ENCODE results near the gene CNTNAP5.

DNA sequence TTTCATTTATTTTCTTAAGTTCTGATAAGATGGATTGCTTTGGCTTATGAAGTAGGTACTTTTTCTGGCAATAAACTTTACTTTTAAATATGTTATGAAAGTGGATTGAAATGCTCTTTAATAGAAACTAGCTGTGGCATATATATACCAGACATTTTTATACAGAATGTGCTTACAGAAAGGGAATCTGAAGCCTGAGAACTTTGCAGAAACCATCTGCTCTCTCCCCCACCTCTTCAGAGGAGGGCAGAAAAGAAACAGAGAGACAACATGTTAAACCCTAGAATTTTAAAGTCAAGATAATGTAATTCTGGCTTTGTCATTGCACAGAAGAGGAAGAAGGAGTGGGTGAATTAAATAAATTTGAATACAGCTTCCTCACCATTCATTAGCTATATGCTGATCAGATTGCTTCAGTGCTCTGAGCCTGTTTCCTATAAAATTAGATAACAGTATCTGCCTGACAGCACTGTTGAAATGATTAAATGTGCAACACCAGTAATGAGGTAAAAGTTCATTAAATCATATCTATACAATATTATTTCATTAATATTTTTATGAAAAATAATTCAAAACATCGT lies 247.3 kb downstream of the CNTNAP5 start:
- TF ChIP-seq EP300 (IDR thresholded peaks at IDR 0.05) (no peak), POLR2A (IDR thresholded peaks at IDR 0.05; ENCODE audit: low read depth) (no peak), POLR2AphosphoS5 (IDR thresholded peaks at IDR 0.05) (no peak)
- TF ChIP-seq, protein P1, sequence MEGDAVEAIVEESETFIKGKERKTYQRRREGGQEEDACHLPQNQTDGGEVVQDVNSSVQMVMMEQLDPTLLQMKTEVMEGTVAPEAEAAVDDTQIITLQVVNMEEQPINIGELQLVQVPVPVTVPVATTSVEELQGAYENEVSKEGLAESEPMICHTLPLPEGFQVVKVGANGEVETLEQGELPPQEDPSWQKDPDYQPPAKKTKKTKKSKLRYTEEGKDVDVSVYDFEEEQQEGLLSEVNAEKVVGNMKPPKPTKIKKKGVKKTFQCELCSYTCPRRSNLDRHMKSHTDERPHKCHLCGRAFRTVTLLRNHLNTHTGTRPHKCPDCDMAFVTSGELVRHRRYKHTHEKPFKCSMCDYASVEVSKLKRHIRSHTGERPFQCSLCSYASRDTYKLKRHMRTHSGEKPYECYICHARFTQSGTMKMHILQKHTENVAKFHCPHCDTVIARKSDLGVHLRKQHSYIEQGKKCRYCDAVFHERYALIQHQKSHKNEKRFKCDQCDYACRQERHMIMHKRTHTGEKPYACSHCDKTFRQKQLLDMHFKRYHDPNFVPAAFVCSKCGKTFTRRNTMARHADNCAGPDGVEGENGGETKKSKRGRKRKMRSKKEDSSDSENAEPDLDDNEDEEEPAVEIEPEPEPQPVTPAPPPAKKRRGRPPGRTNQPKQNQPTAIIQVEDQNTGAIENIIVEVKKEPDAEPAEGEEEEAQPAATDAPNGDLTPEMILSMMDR (IDR thresholded peaks at IDR 0.05): no peak

All from esophagus muscularis mucosa (tissue), 4 donors.